ENCODE results near the gene KATNAL2. TPM values are rescaled to one million over a fixed set of nuclear protein-coding genes. Genes with fewer than 3 reads are reported as not detected.

The KATNAL2 gene
- total RNA-seq, 3 donors from 2014 or later (not counting 1 experiment from before 2014, with no cell fraction given): 0.45 to 1.2 (median 0.52) TPM

DNA sequence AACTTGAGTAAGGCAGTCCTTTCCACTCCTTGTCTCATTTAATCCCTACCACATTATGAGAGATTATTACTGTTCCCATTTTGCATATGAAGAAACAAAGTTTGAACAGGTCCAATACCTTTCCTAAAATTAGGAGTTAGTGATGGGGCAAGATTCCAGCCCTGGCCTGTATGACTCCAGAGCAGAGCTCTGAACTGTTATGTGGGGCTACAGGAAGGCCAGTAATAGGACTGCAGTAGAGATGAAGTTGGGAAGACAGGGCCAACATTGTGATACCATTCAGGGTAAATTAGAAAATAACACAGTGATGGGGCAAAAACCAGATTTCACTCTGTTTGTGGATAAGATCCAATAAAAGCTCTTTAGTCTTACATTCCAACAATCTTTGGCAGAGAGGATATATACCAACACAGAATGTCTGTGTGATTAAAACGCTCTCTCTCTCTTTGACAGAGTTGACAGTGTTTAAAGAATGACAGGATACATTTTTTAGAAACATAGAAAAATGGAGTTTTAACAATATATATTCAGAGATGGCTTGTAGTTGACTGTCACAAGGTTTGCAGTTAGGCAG lies 22.7 kb downstream of the KATNAL2 start:
- Mint-ChIP-seq H3K27me3 (ENCODE audit: low read depth in 2 of 2) (peaks cover 12 to 14% of the 10 kb centered on the region in 2 donors), H3K27ac (no peak overlapping the region), H3K36me3 (no peaks in the 10 kb centered on the region), H3K9me3 (no peaks in the 10 kb centered on the region), H3K4me1 (no peaks in the 10 kb centered on the region), H3K4me3 (no peak overlapping the region)
- TF ChIP-seq, protein P1, sequence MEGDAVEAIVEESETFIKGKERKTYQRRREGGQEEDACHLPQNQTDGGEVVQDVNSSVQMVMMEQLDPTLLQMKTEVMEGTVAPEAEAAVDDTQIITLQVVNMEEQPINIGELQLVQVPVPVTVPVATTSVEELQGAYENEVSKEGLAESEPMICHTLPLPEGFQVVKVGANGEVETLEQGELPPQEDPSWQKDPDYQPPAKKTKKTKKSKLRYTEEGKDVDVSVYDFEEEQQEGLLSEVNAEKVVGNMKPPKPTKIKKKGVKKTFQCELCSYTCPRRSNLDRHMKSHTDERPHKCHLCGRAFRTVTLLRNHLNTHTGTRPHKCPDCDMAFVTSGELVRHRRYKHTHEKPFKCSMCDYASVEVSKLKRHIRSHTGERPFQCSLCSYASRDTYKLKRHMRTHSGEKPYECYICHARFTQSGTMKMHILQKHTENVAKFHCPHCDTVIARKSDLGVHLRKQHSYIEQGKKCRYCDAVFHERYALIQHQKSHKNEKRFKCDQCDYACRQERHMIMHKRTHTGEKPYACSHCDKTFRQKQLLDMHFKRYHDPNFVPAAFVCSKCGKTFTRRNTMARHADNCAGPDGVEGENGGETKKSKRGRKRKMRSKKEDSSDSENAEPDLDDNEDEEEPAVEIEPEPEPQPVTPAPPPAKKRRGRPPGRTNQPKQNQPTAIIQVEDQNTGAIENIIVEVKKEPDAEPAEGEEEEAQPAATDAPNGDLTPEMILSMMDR (IDR thresholded peaks at IDR 0.05): no peak
- Histone ChIP-seq H3K27ac (ENCODE audit: low read length) (no peak overlapping the region), H3K4me3 (ENCODE audit: low read length) (no peak overlapping the region), H3K36me3 (ENCODE audit: control insufficient read depth, insufficient read depth, low read length) (no peaks in the 10 kb centered on the region), H3K27me3 (ENCODE audit: control insufficient read depth, insufficient read depth, low read length) (no peaks in the 10 kb centered on the region), H3K4me1 (ENCODE audit: control insufficient read depth, insufficient read depth, low read length) (no peaks in the 10 kb centered on the region), H3K9me3 (ENCODE audit: control insufficient read depth, insufficient read depth, low read length) (no peaks in the 10 kb centered on the region)
- DNase-seq (no peak), ATAC-seq (no peak)
- intact Hi-C loops (cut with micrococcal nuclease): no loop called here
- WGBS (ENCODE audit: insufficient coverage): 100% methylated on average over 1 of the region's 1 CpG

GRCh38 chr18:46942646-46943045 lies 25.2 kb downstream of the KATNAL2 start:
- Histone ChIP-seq H3K27me3 (ENCODE audit: control insufficient read depth, insufficient read depth, low read length) (no peaks in the 10 kb centered on the region), H3K4me1 (ENCODE audit: control insufficient read depth, insufficient read depth, low read length) (peaks cover 5% of the 10 kb centered on the region), H3K36me3 (ENCODE audit: control insufficient read depth, insufficient read depth, low read length) (no peaks in the 10 kb centered on the region), H3K4me3 (ENCODE audit: low read length) (no peak overlapping the region), H3K9me3 (ENCODE audit: control insufficient read depth, insufficient read depth, low read length) (no peaks in the 10 kb centered on the region), H3K27ac (ENCODE audit: low read length) (no peak overlapping the region)
- peaks cover 12 to 17% of the 10 kb centered on the region in 2 donors for H3K27me3 Mint-ChIP-seq (ENCODE audit: low read depth in 2 of 2)
- H3K9me3 Mint-ChIP-seq: no peaks in the 10 kb centered on the region
- H3K4me1 Mint-ChIP-seq: no peaks in the 10 kb centered on the region
- no peak for DNase-seq
- no peak overlapping the region for H3K27ac Mint-ChIP-seq
- intact Hi-C loops (cut with micrococcal nuclease): no loop called here
- no peak overlapping the region for H3K4me3 Mint-ChIP-seq
- no peaks in the 10 kb centered on the region for H3K36me3 Mint-ChIP-seq
- WGBS (ENCODE audit: insufficient coverage): 93% methylated on average over 2 of the region's 2 CpGs
- TF ChIP-seq, protein P1 (IDR thresholded peaks at IDR 0.05): no peak
- ATAC-seq: no peak

DNA sequence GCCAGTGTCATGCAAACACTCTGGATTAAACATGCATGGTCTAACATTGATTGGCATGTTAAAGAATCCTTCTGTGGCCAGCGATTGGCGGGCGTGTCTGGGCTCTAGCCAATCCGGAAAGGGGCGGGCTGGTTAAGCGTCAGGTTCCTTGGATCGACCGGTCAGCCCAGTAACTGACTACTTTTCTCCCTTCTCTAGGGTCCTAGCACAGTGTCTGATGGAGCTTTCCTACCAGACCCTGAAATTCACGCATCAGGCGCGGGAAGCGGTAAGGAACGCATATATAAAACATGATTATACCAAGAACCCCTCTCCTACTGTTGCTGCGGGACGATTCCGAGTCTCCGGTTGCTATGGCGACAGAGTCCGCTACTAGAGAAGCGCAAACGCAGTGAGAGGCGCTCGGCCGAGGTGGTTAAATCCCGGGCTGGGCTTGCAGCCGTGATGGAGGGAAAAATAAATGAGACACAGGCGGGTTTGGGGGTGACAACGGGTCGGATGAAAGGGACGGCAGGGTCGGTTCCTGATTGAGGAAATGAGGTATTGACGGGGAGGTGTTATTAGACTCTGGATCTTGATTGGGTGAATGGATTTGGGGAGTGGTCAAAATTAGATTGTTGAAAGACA lies 29.4 kb downstream of the KATNAL2 start:
- H3K27ac ChIP-seq (ENCODE audit: low read length): no peak overlapping the region
- Mint-ChIP-seq H3K4me1 (no peaks in the 10 kb centered on the region), H3K9me3 (no peaks in the 10 kb centered on the region), H3K27me3 (ENCODE audit: low read depth in 2 of 2) (peaks cover 20 to 23% of the 10 kb centered on the region in 2 donors), H3K36me3 (no peaks in the 10 kb centered on the region), H3K27ac (no peak overlapping the region), H3K4me3 (no peak overlapping the region)
- no peaks in the 10 kb centered on the region for H3K36me3 ChIP-seq (ENCODE audit: control insufficient read depth, insufficient read depth, low read length)
- H3K9me3 ChIP-seq (ENCODE audit: control insufficient read depth, insufficient read depth, low read length): no peaks in the 10 kb centered on the region
- peak overlapping the region; percentile 56 for H3K4me3 ChIP-seq (ENCODE audit: low read length)
- DNase-seq (peak; percentile 36 to 63), ATAC-seq (peak; percentile 73 to 93 (median 89))
- 1% methylated on average over 32 of the region's 32 CpGs for WGBS (ENCODE audit: insufficient coverage)
- intact Hi-C loops (cut with micrococcal nuclease): no loop called here
- TF ChIP-seq, protein P1 (IDR thresholded peaks at IDR 0.05): no peak
- no peaks in the 10 kb centered on the region for H3K27me3 ChIP-seq (ENCODE audit: control insufficient read depth, insufficient read depth, low read length)
- peaks cover 5% of the 10 kb centered on the region for H3K4me1 ChIP-seq (ENCODE audit: control insufficient read depth, insufficient read depth, low read length)
